ENCODE data around the gene TCF3.
"Not testable (repeated sequence)": the region's sequence is repeated elsewhere in the genome, so short reads cannot be mapped to it uniquely, and the experiment has no call there.

Gene TCF3

DNA sequence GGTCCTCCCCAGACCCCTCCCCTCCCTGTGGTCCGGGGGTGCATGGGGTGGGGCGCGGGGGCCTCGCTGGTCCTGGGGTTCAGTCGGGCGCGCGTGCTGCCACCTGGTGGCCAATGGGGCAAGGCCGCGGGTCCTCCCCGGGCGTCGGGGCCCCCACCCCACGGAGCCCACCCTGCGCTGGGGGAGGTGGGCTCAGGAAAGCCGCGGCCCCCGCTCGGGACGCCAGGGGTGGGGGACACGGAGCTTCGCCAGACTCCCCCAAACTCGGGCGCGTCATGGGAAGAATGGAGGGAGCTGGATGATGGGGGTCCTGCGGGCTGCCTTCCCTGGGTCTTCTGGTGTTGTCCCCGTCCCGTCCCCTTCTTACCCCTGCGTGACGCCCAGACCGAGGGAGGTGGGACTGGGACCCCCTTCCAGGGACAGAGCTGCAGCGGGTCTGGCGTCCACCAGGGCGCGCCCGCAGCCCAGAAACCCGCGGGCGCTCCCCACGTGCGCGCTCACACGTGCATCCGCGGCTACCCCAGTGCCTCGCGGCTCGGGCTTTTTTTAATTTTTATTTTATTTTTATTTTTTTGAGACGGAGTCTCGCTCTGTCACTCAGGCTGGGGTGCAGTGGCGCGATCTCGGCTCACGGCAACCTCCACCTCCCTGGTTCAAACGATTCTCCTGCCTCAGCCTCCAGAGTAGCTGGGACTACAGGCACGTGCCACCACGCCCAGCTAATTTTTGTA is 19.8 kb upstream of the TCF3 start:
- DNase-seq (ENCODE audit: low read depth) = peak; percentile 68
- peak overlapping the region; percentile 46 for H3K4me3 ChIP-seq (ENCODE audit: low read depth, low read length)
- TF ChIP-seq, protein P1, sequence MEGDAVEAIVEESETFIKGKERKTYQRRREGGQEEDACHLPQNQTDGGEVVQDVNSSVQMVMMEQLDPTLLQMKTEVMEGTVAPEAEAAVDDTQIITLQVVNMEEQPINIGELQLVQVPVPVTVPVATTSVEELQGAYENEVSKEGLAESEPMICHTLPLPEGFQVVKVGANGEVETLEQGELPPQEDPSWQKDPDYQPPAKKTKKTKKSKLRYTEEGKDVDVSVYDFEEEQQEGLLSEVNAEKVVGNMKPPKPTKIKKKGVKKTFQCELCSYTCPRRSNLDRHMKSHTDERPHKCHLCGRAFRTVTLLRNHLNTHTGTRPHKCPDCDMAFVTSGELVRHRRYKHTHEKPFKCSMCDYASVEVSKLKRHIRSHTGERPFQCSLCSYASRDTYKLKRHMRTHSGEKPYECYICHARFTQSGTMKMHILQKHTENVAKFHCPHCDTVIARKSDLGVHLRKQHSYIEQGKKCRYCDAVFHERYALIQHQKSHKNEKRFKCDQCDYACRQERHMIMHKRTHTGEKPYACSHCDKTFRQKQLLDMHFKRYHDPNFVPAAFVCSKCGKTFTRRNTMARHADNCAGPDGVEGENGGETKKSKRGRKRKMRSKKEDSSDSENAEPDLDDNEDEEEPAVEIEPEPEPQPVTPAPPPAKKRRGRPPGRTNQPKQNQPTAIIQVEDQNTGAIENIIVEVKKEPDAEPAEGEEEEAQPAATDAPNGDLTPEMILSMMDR (IDR thresholded peaks at IDR 0.05; ENCODE audit: insufficient read depth, low read depth, low read length, missing control alignments) = peak; percentile 67

- H3K4me3 ChIP-seq (ENCODE audit: low read depth, low read length) = peak overlapping the region; percentile 46
- no peak for DNase-seq (ENCODE audit: low read depth)
- TF ChIP-seq, protein P1 (IDR thresholded peaks at IDR 0.05; ENCODE audit: insufficient read depth, low read depth, low read length, missing control alignments) = no peak
These were observed 19.3 kb upstream of the TCF3 start for GRCh38 chr19:1671716-1672037.

DNA sequence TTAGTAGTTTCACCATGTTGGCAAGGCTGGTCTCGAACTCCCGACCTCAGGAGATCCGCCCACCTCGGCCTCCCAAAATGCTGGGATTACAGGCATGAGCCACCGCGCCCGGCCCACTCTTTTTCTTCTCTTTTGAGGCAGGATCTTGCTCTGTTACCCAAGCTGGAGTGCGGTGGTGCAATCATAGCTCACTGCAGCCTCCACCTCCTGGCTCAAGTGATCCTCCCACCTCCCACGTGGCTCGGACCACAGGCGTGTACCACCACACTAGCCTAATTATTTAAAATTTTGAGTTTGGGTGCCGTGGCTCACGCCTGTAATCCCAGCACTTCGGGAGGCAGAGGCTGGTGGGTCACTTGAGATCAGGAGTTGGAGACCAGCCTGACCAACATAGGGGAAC is 18.3 kb upstream of the TCF3 start:
- H3K4me3 ChIP-seq (ENCODE audit: low read depth, low read length) = not testable (repeated sequence)

GRCh38 chr19:1668486-1669270 is 16.3 kb upstream of the TCF3 start:
- TF ChIP-seq, protein P1 (IDR thresholded peaks at IDR 0.05; ENCODE audit: insufficient read depth, low read depth, low read length, missing control alignments) = no peak
- peak overlapping the region; percentile 41 for H3K4me3 ChIP-seq (ENCODE audit: low read depth, low read length)
- DNase-seq (ENCODE audit: low read depth) = peak; percentile 69

More for the DNA sequence above, 18.3 kb upstream of the TCF3 start:
- DNase-seq (ENCODE audit: low read depth) = not testable (repeated sequence)

DNA sequence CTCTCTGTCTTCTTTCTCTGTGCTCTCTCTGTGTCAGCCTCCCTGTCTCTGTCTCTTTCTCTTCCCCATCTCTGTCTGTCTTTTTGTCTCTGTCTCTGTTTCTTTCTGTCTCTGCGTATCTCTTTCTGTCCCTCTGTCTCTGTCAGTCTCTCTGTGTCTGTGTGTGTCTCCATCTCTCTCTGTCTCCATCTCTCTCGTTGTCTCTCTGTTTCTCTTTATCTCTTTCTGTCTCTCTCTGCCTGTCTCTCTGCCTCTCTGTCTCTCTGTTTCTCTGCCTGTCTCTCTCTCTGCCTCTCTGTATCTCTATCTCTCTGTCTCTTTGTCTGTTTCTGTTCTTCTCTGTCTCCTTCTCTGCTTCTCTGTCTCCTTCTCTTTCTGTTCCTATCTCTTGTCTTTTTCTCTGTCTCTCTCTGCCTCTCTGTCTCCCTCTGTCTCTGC is 15.7 kb upstream of the TCF3 start:
- no peak for DNase-seq (ENCODE audit: low read depth)
- H3K4me3 ChIP-seq (ENCODE audit: low read depth, low read length) = peak overlapping the region; percentile 41
- TF ChIP-seq, protein P1 (IDR thresholded peaks at IDR 0.05; ENCODE audit: insufficient read depth, low read depth, low read length, missing control alignments) = no peak

DNA sequence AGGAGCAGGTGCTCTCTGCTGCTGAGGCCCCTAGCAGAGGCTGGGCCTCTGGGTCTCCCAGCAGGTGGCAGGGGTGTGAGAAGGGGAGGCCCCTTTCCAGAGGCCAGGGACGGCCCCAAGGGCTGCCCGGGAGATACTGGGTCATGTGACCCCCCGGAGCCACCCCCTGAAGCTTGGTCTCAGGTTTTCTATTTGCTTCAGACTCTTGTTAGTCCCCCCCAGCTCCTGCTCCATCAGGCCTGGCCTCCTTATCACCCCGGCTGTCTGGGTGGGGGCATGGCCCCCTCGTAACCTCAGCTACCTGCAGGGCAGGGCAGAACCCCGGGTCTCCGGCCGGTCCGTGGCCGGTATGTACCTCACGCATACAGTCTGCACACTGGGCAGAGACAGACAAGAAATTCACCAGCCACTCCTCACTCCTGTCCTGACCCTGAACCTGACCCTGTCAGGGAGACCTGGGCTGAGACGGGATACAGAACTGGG is 13.2 kb upstream of the TCF3 start:
- TF ChIP-seq, protein P1 (IDR thresholded peaks at IDR 0.05; ENCODE audit: insufficient read depth, low read depth, low read length, missing control alignments) = no peak
- DNase-seq (ENCODE audit: low read depth) = peak; percentile 60
- H3K4me3 ChIP-seq (ENCODE audit: low read depth, low read length) = no peak overlapping the region

- no peak overlapping the region for H3K4me3 ChIP-seq (ENCODE audit: low read depth, low read length)
- DNase-seq (ENCODE audit: low read depth) = peak; percentile 72
- TF ChIP-seq, protein P1 (IDR thresholded peaks at IDR 0.05; ENCODE audit: insufficient read depth, low read depth, low read length, missing control alignments) = no peak
These were observed 11.4 kb upstream of the TCF3 start for GRCh38 chr19:1663852-1664251.

DNA sequence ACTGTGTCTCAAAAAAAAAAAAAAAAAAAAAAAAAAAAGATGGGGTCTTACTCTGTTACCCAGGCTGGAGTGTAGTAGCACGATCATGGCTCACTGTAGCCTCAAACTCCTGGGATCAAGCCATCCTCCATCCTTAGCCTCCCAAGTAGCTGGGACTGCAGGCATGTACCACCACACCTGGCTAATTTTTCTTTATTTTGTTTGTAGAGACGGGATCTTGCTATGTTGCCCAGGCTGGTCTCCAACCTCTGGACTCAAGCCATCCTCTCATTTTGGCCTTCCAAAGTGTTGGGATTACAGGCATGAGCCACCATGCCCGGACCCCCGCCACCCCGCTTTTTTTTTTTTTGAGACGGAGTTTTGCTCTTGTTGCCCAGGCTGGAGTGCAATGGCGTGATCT is 10.8 kb upstream of the TCF3 start:
- H3K4me3 ChIP-seq (ENCODE audit: low read depth, low read length); DNase-seq (ENCODE audit: low read depth): not testable (repeated sequence)
